ENCODE measurements around the gene CAB39.

Gene CAB39

DNA sequence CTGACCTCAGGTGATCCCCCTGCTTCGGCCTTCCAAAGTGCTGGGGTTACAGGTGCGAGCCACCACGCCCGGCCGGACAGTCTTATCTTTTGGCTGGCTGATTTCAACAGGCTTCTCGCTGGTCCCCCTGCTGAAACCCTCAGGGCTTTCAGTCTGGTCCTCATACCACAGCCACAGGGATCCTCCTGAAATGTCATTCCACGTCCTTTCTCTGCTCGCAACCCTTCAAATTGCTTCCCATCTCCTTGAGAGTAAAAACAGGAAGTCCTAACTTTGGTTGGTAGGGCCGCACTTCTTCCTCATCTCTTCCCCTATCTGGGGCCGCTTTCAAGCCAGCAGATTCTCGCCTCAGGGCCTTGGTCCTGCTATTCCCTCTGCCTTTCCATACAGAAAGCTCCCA is 1.4 kb upstream of the CAB39 start:
- TF ChIP-seq, protein P1, sequence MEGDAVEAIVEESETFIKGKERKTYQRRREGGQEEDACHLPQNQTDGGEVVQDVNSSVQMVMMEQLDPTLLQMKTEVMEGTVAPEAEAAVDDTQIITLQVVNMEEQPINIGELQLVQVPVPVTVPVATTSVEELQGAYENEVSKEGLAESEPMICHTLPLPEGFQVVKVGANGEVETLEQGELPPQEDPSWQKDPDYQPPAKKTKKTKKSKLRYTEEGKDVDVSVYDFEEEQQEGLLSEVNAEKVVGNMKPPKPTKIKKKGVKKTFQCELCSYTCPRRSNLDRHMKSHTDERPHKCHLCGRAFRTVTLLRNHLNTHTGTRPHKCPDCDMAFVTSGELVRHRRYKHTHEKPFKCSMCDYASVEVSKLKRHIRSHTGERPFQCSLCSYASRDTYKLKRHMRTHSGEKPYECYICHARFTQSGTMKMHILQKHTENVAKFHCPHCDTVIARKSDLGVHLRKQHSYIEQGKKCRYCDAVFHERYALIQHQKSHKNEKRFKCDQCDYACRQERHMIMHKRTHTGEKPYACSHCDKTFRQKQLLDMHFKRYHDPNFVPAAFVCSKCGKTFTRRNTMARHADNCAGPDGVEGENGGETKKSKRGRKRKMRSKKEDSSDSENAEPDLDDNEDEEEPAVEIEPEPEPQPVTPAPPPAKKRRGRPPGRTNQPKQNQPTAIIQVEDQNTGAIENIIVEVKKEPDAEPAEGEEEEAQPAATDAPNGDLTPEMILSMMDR (IDR thresholded peaks at IDR 0.05; ENCODE audit: control insufficient read depth, extremely low read depth, insufficient read depth), result no peak
- no peak overlapping the region for H3K4me3 ChIP-seq (ENCODE audit: low read depth, low read length)
- DNase-seq (ENCODE audit: low read depth), result no peak

DNA sequence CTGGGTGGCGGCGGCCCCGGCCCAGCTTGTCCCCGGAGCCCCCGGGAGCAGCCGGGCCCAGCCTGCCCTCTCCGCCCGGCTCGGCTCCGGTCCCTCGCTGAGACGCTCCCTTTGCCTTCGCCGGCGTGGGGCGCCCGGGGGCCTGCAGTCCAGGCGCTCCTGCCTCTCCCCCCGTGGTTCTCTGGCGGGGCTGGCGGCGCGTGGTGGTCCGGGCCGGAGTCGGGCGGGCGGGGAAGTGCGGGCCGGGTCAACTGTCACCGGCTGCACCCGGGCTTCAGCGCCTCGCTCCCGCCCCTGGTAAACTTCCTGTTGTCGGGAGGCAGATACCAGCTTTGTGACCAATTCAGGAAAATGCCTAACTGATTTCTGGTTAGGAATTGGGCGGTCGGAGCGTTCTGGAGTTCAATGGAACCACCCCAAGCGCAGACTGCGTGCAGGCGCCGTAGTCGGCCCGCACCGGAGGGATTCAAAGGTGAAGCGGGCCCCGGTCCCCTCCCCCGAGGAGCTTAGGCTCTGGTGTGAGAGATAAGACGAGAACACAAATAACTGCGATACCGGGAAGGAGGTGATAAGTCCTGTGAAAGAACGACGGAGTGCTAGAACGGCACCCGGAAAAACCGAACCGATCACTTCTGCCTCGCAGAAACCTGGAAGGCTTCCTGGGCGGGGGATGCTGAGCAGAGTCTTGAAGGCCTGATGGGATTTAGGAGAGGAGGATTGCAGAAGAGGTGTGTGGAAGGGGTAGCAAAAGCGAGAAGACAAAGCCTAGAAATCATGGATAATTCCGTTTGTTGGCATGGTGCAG is 891 bp downstream of the CAB39 start:
- H3K4me3 ChIP-seq (ENCODE audit: low read depth, low read length), result peak overlapping the region; percentile 84
- DNase-seq (ENCODE audit: low read depth), result no peak
- TF ChIP-seq, protein P1 (IDR thresholded peaks at IDR 0.05; ENCODE audit: control insufficient read depth, extremely low read depth, insufficient read depth), result no peak

DNA sequence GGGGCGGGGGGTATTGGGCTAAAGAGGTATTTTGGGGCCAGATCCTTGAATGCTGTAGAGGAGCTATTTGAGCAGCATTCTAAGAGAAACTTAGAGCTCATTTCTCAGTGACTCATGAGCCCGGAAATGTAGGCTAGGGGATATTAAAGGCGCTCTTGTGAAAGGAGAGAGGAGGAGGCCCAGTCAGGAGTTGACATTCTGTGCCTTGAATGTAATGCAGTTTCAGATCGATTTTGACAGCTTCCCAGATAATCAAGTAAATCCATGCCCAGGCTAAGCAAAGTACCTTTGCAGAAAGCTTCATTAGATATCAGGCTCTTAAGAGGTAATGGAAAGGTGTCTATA is 1.5 kb downstream of the CAB39 start:
- TF ChIP-seq, protein P1 (IDR thresholded peaks at IDR 0.05; ENCODE audit: control insufficient read depth, extremely low read depth, insufficient read depth), result no peak
- DNase-seq (ENCODE audit: low read depth), result no peak
- peak overlapping the region; percentile 84 for H3K4me3 ChIP-seq (ENCODE audit: low read depth, low read length)

DNA sequence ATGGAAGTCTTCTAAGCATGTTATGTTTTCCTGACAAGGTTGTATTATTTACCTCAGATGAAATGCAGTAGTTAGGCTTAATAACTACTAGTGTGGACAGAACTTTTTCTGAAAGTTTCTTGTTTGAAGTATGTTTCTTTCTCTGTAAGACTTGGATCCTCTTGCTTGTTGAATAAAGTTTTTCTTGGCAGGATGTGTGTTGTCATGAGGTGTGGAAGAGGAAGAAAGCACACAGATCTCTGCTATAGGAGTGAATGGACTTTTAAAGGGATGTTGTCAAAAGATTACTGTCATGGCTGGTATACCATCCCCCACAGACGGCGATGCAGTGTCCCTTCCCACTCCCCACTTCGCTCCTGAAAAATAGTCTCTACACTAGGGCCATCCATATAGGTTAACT is 2.6 kb downstream of the CAB39 start:
- no peak overlapping the region for H3K4me3 ChIP-seq (ENCODE audit: low read depth, low read length)
- TF ChIP-seq, protein P1 (IDR thresholded peaks at IDR 0.05; ENCODE audit: control insufficient read depth, extremely low read depth, insufficient read depth), result no peak
- no peak for DNase-seq (ENCODE audit: low read depth)

DNA sequence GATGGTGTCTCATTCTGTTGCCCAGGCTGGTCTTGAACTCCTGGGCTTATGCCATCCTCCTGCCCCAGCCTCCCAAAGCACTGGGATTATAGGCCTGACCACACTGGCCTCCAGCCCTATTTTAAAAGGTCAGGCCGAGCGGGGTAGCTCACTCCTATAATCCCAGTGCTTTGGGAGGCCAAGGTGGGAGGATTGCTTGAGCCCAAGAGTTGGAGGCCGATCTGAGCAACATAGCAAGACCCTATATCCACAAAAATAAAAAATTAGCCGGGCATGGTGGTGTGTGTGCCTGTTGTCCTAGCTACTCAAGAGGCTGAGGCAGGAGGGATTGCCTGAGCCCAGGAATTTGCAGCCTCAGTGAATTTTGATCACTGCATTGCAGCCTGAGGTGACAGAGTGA is 3.9 kb downstream of the CAB39 start:
- no peak for DNase-seq (ENCODE audit: low read depth)
- no peak overlapping the region for H3K4me3 ChIP-seq (ENCODE audit: low read depth, low read length)
- TF ChIP-seq, protein P1 (IDR thresholded peaks at IDR 0.05; ENCODE audit: control insufficient read depth, extremely low read depth, insufficient read depth), result no peak

DNA sequence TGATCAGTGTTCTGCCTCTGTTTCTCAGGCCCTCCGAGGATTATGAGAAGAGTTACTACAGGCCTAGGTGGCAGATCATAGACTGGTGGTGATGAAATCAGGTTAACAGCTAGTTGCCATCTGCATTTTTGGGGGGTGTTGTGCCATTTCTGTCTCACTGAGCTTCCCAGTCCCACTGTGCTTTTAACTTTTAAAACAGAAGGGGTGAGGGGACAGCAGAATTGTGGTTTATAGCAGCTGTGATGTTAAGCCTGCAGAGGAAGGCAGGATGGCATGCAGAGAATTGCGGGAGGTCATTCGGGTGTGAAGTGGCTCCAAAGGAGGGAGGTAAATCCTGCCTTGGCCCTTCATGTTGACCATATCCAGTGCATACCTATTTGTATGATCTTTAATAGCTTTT is 5.0 kb downstream of the CAB39 start:
- H3K4me3 ChIP-seq (ENCODE audit: low read depth, low read length), result no peak overlapping the region
- DNase-seq (ENCODE audit: low read depth), result no peak
- TF ChIP-seq, protein P1 (IDR thresholded peaks at IDR 0.05; ENCODE audit: control insufficient read depth, extremely low read depth, insufficient read depth), result no peak

DNA sequence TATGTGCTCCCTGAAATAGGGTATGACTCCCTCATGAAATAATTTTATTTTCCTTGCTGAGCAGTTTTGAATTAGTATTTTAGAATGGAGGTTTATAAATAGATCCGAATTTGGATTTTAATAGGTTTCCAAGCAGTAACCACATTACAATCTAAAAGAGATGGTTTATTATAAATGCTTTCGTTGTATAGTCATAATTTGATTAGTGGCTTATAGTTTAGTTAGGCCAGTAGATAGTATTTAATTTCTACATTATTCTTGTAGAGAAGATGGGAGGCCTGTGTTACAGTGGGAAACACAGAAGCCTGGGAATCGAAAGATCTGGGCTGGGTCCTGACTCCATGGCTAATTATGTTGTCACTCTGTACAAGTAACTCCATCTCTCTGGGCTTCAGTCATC is 6.7 kb downstream of the CAB39 start:
- no peak overlapping the region for H3K4me3 ChIP-seq (ENCODE audit: low read depth, low read length)
- no peak for DNase-seq (ENCODE audit: low read depth)
- TF ChIP-seq, protein P1 (IDR thresholded peaks at IDR 0.05; ENCODE audit: control insufficient read depth, extremely low read depth, insufficient read depth), result no peak

Data from LNCaP clone FGC (cell line).